Measurements from ENCODE around the gene PLA2G4C. TPM values are rescaled to one million over a fixed set of nuclear protein-coding genes. Genes with fewer than 3 reads are reported as not detected.

Gene PLA2G4C
- total RNA-seq, 1 experiment from 2014 or later = 22.8 TPM

GRCh38 chr19:48059331-48059730 lies 51.3 kb downstream of the PLA2G4C start:
- no peak for DNase-seq (ENCODE audit: low read depth)

GRCh38 chr19:48053856-48054255 lies 56.8 kb downstream of the PLA2G4C start:
- DNase-seq (ENCODE audit: low read depth) = peak; percentile 80

GRCh38 chr19:48053076-48053475 lies 57.5 kb downstream of the PLA2G4C start:
- DNase-seq (ENCODE audit: low read depth) = no peak

GRCh38 chr19:48051335-48052033 lies 59.1 kb downstream of the PLA2G4C start:
- DNase-seq (ENCODE audit: low read depth) = peak; percentile 65

- DNase-seq (ENCODE audit: low read depth) = peak; percentile 54
Observed at GRCh38 chr19:48044561-48044960, 66.1 kb downstream of the PLA2G4C start.

GRCh38 chr19:48043675-48044258 lies 66.8 kb downstream of the PLA2G4C start, which contains the start of gene CABP5:
CABP5 (minus strand) TSS chr19:48044079; CDS start chr19:48043922, 157 bp downstream.
- DNase-seq (ENCODE audit: low read depth) = no peak

- DNase-seq (ENCODE audit: low read depth) = no peak
Observed at GRCh38 chr19:48041877-48042580, 68.6 kb downstream of the PLA2G4C start.

- DNase-seq (ENCODE audit: low read depth) = no peak
Observed at GRCh38 chr19:48036765-48037164, 73.9 kb downstream of the PLA2G4C start.

- DNase-seq (ENCODE audit: low read depth) = no peak
Observed at GRCh38 chr19:48033604-48034003, 77.0 kb downstream of the PLA2G4C start.

- DNase-seq (ENCODE audit: low read depth) = no peak
Observed at GRCh38 chr19:48030073-48030472, 80.5 kb downstream of the PLA2G4C start.

GRCh38 chr19:48029431-48029830 lies 81.2 kb downstream of the PLA2G4C start:
- no peak for DNase-seq (ENCODE audit: low read depth)

- no peak for DNase-seq (ENCODE audit: low read depth)
Observed at GRCh38 chr19:48025480-48025879, 85.1 kb downstream of the PLA2G4C start.

- DNase-seq (ENCODE audit: low read depth) = no peak
Observed at GRCh38 chr19:48023518-48023917, 87.1 kb downstream of the PLA2G4C start.

- no peak for DNase-seq (ENCODE audit: low read depth)
Observed at GRCh38 chr19:48023011-48023410, 87.6 kb downstream of the PLA2G4C start.

- no peak for DNase-seq (ENCODE audit: low read depth)
Observed at GRCh38 chr19:48020686-48021085, 89.9 kb downstream of the PLA2G4C start.

- no peak for DNase-seq (ENCODE audit: low read depth)
Observed at GRCh38 chr19:48010932-48011758, 99.5 kb downstream of the PLA2G4C start.

- DNase-seq (ENCODE audit: low read depth) = peak; percentile 21
Observed at GRCh38 chr19:48006762-48007161, 103.9 kb downstream of the PLA2G4C start.

GRCh38 chr19:48004236-48004635 lies 106.4 kb downstream of the PLA2G4C start:
- no peak for DNase-seq (ENCODE audit: low read depth)

GRCh38 chr19:48000846-48001245 lies 109.8 kb downstream of the PLA2G4C start:
- DNase-seq (ENCODE audit: low read depth) = no peak

- no peak for DNase-seq (ENCODE audit: low read depth)
Observed at GRCh38 chr19:47998800-47999199, 111.8 kb downstream of the PLA2G4C start.

Data from M059J (cell line).